Tongue (tissue), 2 donors: ENCODE data around the gene NUP107. TPM values are rescaled to one million over a fixed set of nuclear protein-coding genes. Genes with fewer than 3 reads are reported as not detected.

Source experiments
- DNase-seq: peaks from one replicate; pipeline ENCODE4 v3.0.0-alpha.2; 2015
- total RNA-seq: library from RNA; depleted of rRNA; stranded (reverse); fragments of >200 nt; gene quantifications from one replicate; pipeline ENCODE4 v1.2.3, GENCODE V29; 2014

The NUP107 gene
- total RNA-seq, 1 donor from 2014 or later = 58.4 TPM

- DNase-seq = no peak
Observed at GRCh38 chr12:68743356-68743755, 56.6 kb downstream of the NUP107 start.

- no peak for DNase-seq
Observed at GRCh38 chr12:68745376-68745903, 58.7 kb downstream of the NUP107 start.

DNA sequence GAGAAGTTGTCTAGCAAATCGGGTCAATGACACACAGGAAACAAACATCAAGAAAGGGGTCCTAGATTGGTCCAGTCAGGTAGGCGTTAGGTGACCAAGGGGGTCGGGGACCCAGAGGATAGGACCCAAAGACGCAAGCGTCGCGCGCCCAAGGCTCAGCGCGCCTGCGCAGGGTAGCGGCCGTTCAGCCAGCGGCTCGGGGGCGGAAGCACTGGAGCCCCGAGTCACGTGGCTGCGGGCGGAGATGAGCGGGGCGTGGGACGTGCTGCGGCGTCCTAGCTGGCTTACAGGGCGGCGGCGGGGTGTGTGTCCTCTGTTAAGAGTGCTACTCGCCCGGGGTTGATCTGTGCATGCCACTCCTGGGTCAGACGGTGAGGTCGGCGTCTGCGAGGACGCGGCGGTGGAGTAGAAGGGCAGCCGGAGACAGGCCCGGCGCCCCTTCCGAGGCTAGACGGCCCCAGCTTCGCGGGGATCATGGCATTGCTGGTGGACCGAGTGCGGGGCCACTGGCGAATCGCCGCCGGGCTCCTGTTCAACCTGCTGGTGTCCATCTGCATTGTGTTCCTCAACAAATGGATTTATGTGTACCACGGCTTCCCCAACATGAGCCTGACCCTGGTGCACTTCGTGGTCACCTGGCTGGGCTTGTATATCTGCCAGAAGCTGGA lies 59.3 kb downstream of the NUP107 start, which contains the start of gene SLC35E3:
Gene SLC35E3, plus strand, starts transcription at position 273 of the 668 bp plus-strand sequence. Its CDS starts 202 bp downstream, at position 475.
- peak; percentile 97 for DNase-seq

- peak; percentile 76 for DNase-seq
Observed at GRCh38 chr12:68746572-68747180, 59.9 kb downstream of the NUP107 start.

DNA sequence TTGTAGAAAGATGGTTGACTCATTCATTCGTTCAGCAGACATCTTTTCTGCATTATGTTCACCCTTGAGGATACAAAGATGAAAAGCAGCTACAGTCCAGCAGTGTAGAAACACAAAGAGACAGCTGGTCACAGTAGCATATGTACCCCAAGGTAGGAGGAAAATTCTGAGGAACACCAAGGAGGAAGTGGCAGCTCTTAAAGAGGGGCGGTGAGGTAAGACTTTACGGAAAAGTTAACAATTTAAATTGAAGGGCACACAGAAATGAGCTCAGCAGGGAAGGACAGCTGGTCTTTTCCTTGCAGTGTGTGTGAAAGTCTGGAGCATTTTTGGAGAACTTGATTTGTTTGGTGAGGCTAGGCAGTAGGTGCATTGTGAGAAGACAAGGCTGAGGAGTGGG lies 62.7 kb downstream of the NUP107 start:
- DNase-seq = no peak

- no peak for DNase-seq
Observed at GRCh38 chr12:68749861-68750260, 63.1 kb downstream of the NUP107 start.

GRCh38 chr12:68750506-68750905 lies 63.7 kb downstream of the NUP107 start:
- DNase-seq = peak; percentile 18

DNA sequence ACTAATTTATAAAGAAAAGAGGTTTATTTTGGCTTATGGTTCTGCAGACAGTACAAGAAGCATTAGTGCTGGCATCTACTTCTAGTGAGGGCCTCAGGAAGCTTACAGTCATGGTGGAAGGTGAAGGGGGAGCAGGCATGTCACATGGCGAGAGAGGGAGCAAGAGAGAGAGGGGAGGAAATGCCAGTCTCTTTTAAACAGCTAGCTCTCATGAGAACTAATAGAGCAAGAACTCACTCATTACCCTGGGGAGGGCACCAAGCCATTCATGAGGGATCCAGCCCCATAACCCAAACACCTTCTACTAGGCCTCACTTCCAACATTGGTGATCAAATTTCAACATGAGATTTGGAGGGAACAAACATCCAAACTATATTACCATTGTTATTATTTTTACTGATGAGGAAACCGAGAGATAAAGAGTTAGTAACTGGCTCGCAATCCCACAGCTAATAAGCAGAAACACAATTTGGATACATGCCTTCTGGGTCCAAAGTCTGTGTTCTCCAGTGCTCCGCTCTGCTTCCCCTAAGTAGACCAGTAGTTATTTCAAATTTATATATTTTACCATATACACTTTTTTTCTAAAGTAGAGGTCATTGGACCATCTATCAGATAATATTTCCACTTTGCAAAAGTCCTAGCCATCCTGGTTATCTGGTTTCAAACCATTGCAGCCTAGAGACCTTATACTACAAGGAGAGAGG lies 68.9 kb downstream of the NUP107 start:
- no peak for DNase-seq

GRCh38 chr12:68759852-68760251 lies 73.1 kb downstream of the NUP107 start:
- DNase-seq = no peak

DNA sequence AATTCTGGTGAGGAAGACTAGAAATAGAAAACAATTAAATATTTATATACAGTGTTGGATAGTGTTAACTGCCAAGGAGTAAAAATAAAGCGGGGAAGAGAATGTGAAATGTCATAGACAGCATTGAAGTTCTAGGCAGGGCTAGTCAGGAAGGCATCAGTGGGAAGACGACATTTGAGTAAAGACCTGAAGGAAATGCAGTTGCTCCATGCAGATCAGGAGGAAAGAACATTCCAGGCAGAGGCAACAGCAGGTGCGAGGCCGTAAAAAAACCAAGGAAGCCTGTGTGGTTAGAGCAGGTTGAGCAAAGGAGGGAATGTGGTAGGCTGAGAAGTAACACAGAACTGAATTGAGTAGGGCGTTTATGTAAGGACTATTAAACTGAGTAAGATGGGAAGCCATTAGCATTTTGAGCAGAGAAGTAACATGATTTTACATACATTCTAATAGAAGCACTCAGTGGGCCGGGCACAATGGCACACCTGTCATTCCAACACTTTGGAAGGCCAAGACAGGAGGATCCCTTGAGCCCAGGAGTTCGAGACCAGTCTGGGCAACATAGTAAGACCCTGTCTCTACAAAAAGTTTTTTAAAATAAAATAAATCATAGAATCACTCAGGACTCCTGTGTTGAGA lies 74.1 kb downstream of the NUP107 start:
- DNase-seq = no peak

DNA sequence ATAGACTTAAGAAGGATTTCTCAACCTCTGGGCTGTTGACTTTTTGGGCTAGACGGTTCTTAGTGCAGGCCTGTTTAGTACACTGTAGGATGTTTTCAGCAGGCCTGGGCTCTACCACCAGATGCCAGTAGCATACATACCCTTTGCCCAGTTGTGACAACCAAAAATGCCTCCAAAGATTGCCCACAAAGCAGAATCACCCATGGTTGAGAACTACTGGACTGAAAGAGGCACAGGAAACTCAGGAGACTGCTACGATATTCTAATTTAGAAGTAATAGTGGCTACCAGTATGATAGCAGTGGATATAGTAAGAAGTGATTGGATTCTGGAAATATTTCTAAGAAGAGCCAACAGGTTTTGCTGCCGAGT lies 74.6 kb downstream of the NUP107 start:
- DNase-seq = no peak

GRCh38 chr12:68761901-68762630 lies 75.3 kb downstream of the NUP107 start:
- no peak for DNase-seq

DNA sequence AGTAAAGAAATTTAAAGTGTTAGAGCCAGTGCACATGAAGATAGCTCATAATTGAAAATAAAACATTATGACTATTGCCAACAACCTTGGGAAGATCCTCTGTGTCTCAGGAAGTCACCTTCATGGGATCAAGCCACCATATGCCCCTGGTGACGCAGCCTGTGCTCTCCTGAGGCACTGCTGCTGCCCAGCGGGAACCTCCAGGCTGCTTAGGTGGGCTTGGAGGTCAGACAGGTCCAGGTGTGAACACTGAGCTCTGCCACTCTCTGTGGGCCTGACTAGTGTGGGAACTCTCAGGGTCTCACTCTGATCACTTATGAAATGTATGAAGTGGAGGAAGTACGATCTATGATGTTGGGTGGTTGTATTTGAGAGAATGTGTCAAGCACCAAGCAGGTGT lies 75.9 kb downstream of the NUP107 start:
- no peak for DNase-seq

- no peak for DNase-seq
Observed at GRCh38 chr12:68765696-68766095, 78.9 kb downstream of the NUP107 start.

- DNase-seq = no peak
Observed at GRCh38 chr12:68766646-68767045, 79.9 kb downstream of the NUP107 start.

GRCh38 chr12:68767191-68767590 lies 80.4 kb downstream of the NUP107 start:
- no peak for DNase-seq

- DNase-seq = no peak
Observed at GRCh38 chr12:68768431-68768939, 81.7 kb downstream of the NUP107 start.

DNA sequence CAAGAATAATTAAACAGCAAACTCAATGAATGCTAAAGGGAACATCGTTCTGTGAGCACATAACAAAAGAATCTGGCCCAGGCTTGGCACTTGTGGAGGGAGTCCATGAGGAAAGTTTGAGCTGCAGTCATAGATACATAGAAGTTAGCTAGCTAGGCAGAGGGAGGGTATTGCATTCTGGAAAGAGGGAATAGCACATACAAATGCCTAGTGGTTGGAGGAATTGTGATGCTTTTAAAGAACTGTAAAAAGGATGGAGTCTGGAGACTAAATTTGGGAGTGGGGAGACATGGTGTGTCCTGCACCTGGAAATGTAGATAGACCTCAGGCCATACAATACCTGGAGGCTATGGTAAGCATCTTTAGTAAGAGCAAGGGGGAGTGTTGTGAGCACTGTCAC lies 83.2 kb downstream of the NUP107 start:
- no peak for DNase-seq

GRCh38 chr12:68771223-68771925 lies 84.6 kb downstream of the NUP107 start:
- no peak for DNase-seq

- DNase-seq = no peak
Observed at GRCh38 chr12:68772714-68773113, 85.9 kb downstream of the NUP107 start.

DNA sequence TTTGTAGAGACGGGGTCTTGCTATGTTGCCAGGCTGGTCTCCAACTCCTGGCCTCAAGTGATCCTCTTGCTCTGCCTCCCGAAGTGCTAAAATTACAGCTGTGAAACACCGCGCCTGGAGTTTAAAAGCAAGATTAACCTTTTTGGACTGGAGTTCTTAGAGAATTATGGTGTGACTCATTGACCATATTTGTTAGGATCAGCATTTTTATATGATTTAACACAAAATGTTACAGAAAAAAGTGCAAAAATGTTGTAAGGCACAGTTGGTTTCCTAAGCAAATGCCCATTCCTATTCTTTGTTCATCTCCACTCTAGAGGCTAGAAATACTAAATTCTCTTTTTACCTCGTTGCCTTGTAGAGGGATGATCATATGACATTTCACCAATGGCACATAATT lies 86.8 kb downstream of the NUP107 start:
- DNase-seq = no peak
